IMR-90 (cell line): ENCODE data around the gene ABT1. TPM values are rescaled to one million over a fixed set of nuclear protein-coding genes. Genes with fewer than 3 reads are reported as not detected.

Experiments
- ATAC-seq: fragments of 200-7000 bp; cut with Tn5 transposase; 2 replicates; pipeline ENCODE4 v1.9.1; 2020; ENCODE audit warnings: low read depth, mild to moderate bottlenecking, moderate library complexity
- BruUV-seq: library from RNA; stranded (reverse); fragments of 400-500 nt; replicated peaks from 2 replicates; lab custom pipeline; 2021; lab: Mats Ljungman, UMichigan
- CTCF ChIA-PET: fragments of 300-600 bp; formaldehyde crosslinking; extraction: SDS; loops from one replicate; lab custom pipeline; 2021; ENCODE audit warnings: antibody characterized with exemption; lab: Yijun Ruan, JAX
- POLR2A ChIA-PET: fragments of 300-600 bp; sonication (Branson Sonifier 250); formaldehyde crosslinking; loops from one replicate; lab custom pipeline; 2022; ENCODE audit warnings: antibody characterized with exemption; ENCODE audit not compliant: unreplicated experiment; lab: Charles Lee
- DNase-seq: peaks from one replicate; pipeline ENCODE4 v3.0.0; 2013
- H2AFZ ChIP-seq: replicated peaks from 2 replicates; pipeline ENCODE3; 2013; ENCODE audit warnings: low read length, mild to moderate bottlenecking; ENCODE audit not compliant: poor library complexity
- H2AK5ac ChIP-seq: 2 replicates; pipeline ENCODE4 v1.6.1; 2013; ENCODE audit warnings: low read depth, low read length, inconsistent platforms
- H2AK9ac ChIP-seq: replicated peaks from 2 replicates; pipeline ENCODE3; 2013; ENCODE audit warnings: mild to moderate bottlenecking, low read depth, low read length, moderate library complexity; ENCODE audit not compliant: poor library complexity
- H2BK120ac ChIP-seq: 2 replicates; pipeline ENCODE4 v1.6.1; 2013; ENCODE audit warnings: low read depth, low read length, inconsistent platforms
- H2BK15ac ChIP-seq: 3 replicates; pipeline ENCODE4 v1.6.1; 2013; ENCODE audit warnings: low read depth, low read length, inconsistent platforms
- H2BK20ac ChIP-seq: 2 replicates; pipeline ENCODE4 v1.6.1; 2013; ENCODE audit warnings: low read depth, mild to moderate bottlenecking, inconsistent platforms, low read length, moderate library complexity
- H2BK5ac ChIP-seq: 2 replicates; pipeline ENCODE4 v1.6.1; 2013; ENCODE audit warnings: mild to moderate bottlenecking, low read depth, low read length, inconsistent platforms; ENCODE audit not compliant: poor library complexity, severe bottlenecking
- H3K14ac ChIP-seq: replicated peaks from 2 replicates; pipeline ENCODE4 v1.6.1; 2013; ENCODE audit warnings: low read depth, low read length, inconsistent platforms
- H3K18ac ChIP-seq: 2 replicates; pipeline ENCODE4 v1.6.1; 2013; ENCODE audit warnings: low read depth, low read length, control low read depth
- H3K23ac ChIP-seq: 2 replicates; pipeline ENCODE4 v1.6.1; 2013; ENCODE audit warnings: low read depth, low read length, inconsistent platforms
- H3K27ac ChIP-seq: 2 replicates; pipeline ENCODE4 v1.5.1; 2013; ENCODE audit warnings: mild to moderate bottlenecking, control low read depth, low read length; ENCODE audit not compliant: insufficient read depth
- H3K27me3 ChIP-seq: 2 replicates; pipeline ENCODE4 v1.6.1; 2013; ENCODE audit warnings: low read length; ENCODE audit not compliant: control insufficient read depth, insufficient read depth
- H3K36me3 ChIP-seq: 2 replicates; pipeline ENCODE4 v1.6.1; 2013; ENCODE audit warnings: low read length, mixed read lengths; ENCODE audit not compliant: control insufficient read depth, insufficient read depth
- H3K4ac ChIP-seq: 2 replicates; pipeline ENCODE4 v1.6.1; 2013; ENCODE audit warnings: low read depth, low read length, inconsistent platforms
- H3K4me1 ChIP-seq: 2 replicates; pipeline ENCODE4 v1.6.1; 2013; ENCODE audit warnings: low read length, mixed read lengths; ENCODE audit not compliant: control insufficient read depth, insufficient read depth
- H3K4me2 ChIP-seq: 2 replicates; pipeline ENCODE4 v1.6.1; 2013; ENCODE audit warnings: low read depth, mild to moderate bottlenecking, control low read depth, low read length, moderate library complexity
- H3K4me3 ChIP-seq: 2 replicates; pipeline ENCODE4 v1.5.1; 2013; ENCODE audit warnings: low read depth, mild to moderate bottlenecking, control low read depth, low read length, moderate library complexity; ENCODE audit not compliant: insufficient read depth
- H3K56ac ChIP-seq: 2 replicates; pipeline ENCODE4 v1.6.1; 2013; ENCODE audit warnings: low read length, inconsistent platforms; ENCODE audit not compliant: insufficient read depth; ENCODE audit errors: extremely low read depth
- H3K79me1 ChIP-seq, 2 experiments: 2 replicates each; pipeline ENCODE4 v1.6.1; 2013; ENCODE audit warnings: low read length in 2 of 2, inconsistent platforms in 1 of 2, low read depth in 1 of 2
- H3K9ac ChIP-seq: 2 replicates; pipeline ENCODE4 v1.6.1; 2013; ENCODE audit warnings: low read depth, low read length, control low read depth
- H3K9me1 ChIP-seq: 2 replicates; pipeline ENCODE4 v1.6.1; 2013; ENCODE audit warnings: low read length, inconsistent platforms; ENCODE audit not compliant: insufficient read depth
- H3K9me3 ChIP-seq: 2 replicates; pipeline ENCODE4 v1.6.1; 2013; ENCODE audit warnings: low read length; ENCODE audit not compliant: control insufficient read depth, insufficient read depth
- H4K20me1 ChIP-seq: 2 replicates; pipeline ENCODE4 v1.6.1; 2013; ENCODE audit warnings: low read length, inconsistent platforms; ENCODE audit not compliant: insufficient read depth
- H4K5ac ChIP-seq: 2 replicates; pipeline ENCODE4 v1.6.1; 2013; ENCODE audit warnings: mild to moderate bottlenecking, low read depth, low read length, control low read depth
- H4K8ac ChIP-seq, 2 experiments: 2 replicates each; pipeline ENCODE4 v1.6.1; 2013; ENCODE audit warnings: low read depth in 2 of 2, low read length in 2 of 2, control low read depth in 1 of 2, inconsistent platforms in 1 of 2
- H4K91ac ChIP-seq: 2 replicates; pipeline ENCODE4 v1.6.1; 2013; ENCODE audit warnings: low read depth, low read length, inconsistent platforms; ENCODE audit not compliant: insufficient read depth
- BHLHE40 ChIP-seq: fragments of 150-350 bp; IDR thresholded peaks from 2 replicates; pipeline ENCODE4 v1.6.1; 2016; ENCODE audit warnings: mild to moderate bottlenecking, low read depth, low read length
- CHD1 ChIP-seq: IDR thresholded peaks from 2 replicates; pipeline ENCODE4 v1.6.1; 2012; ENCODE audit warnings: low read depth, low read length, improper control_type of control experiment
- WGBS, 2 experiments: methylation state at CpG; one replicate each; pipeline versions ENCODE4 v1.1.5 to v1.1.7; 2013; ENCODE audit warnings: missing lambda C conversion rate in 2 of 2; ENCODE audit not compliant: insufficient read length in 1 of 2; ENCODE audit errors: extremely low coverage in 2 of 2; 5-methylcytosine and 5-hydroxymethylcytosine counted together
- dilution Hi-C: fragments of 300-500 bp; cut with HindIII; formaldehyde crosslinking; loops from one replicate; pipeline ENCODE4 v1.14.3; 2018; ENCODE audit warnings: low sequenced_read_pairs; ENCODE audit not compliant: unreplicated experiment
- in situ Hi-C: fragments of 300-500 bp; cut with MboI; formaldehyde crosslinking; loops from 3 replicates; pipeline ENCODE4 v1.14.3; 2019; ENCODE audit warnings: low sequenced_read_pairs, inconsistent platforms, mixed read lengths
- intact Hi-C: fragments of 100-400 bp; cut with micrococcal nuclease; formaldehyde crosslinking; loops from 2 replicates; pipeline ENCODE4 v1.10.0; 2022
- polyA plus RNA-seq, 3 experiments: library from polyadenylated mRNA; depleted of rRNA; stranded (reverse); fragments of >200 nt; gene quantifications; 2 replicates each; pipeline ENCODE4 v1.2.3, GENCODE V29; 2012; ENCODE audit warnings: low replicate concordance in 1 of 3
- total RNA-seq: library from RNA; depleted of rRNA; stranded (reverse); fragments of >200 nt; gene quantifications from 2 replicates; pipeline ENCODE4 v1.2.3, GENCODE V29; 2012
- TF ChIP-seq, protein P1 (sequence below): conservative IDR thresholded peaks from 2 replicates; pipeline ENCODE4 v1.5.1; 2012; ENCODE audit warnings: mild to moderate bottlenecking, low read depth, low read length, improper control_type of control experiment

The ABT1 gene
- total and polyA plus RNA-seq, 2 of the 4 experiments (the other 2 are of a cell fraction) = 15.2 to 15.4 TPM

DNA sequence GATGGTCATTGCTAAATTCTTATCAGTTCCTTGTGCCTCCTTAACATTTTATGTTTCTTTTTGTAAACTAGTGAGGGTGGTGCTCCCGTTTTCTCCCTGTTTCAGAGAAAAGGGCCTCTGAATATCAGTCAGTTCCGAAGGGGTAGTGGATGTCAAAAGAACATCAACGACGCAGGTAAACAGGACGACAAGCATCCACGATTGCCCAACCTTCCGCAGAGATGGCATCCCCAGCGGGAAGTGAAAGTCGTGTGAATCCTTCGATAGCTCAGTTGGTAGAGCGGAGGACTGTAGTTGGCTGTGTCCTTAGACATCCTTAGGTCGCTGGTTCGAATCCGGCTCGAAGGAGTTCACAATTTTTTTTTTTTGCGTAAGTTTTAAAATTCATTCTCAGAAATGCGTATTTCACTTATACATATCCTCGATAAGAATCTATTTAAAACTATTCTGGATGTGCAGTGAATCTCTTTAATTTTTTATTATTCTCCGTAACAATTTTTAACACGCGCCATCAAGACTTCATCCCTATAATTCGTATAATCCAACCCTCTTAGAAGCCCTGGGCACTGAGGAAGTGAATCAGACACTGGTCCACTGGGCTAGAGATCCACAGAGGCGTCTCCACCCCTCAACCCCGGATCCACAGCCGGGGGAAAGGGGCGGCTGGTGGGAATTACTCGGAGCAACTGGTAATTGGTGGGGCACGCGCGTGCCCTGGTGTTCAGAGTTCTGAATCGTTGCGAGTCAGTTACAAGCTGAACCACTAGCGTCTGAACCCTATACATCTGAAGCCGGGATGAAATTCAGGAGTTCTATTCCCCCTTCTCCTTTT is 27.9 kb upstream of the ABT1 start (continued):
- no peak for TF ChIP-seq BHLHE40

DNA sequence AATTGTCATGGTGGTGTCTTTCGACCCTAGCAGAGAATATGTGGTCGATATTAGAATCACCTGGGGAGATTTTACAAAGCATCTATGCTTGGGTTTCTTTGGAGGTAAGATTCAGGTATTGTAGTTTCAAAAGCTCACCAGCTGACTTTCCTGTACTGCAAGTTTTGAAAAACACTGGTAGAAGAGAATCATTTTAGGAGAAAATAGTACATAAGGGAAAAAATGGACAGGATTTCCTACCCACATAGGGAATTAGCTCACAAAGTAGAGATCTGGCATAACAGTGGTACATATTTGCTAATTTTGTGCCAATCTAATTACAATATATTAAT is 27.4 kb upstream of the ABT1 start:
- H2BK120ac ChIP-seq = no peak overlapping the region
- H3K27ac ChIP-seq = no peak overlapping the region
- no peak overlapping the region for H2AK9ac ChIP-seq
- H3K4me2 ChIP-seq = peak overlapping the region; percentile 49; the same call in 1 of the 2 replicates
- no peaks in the 10 kb centered on the region for H3K36me3 ChIP-seq
- TF ChIP-seq, protein P1, sequence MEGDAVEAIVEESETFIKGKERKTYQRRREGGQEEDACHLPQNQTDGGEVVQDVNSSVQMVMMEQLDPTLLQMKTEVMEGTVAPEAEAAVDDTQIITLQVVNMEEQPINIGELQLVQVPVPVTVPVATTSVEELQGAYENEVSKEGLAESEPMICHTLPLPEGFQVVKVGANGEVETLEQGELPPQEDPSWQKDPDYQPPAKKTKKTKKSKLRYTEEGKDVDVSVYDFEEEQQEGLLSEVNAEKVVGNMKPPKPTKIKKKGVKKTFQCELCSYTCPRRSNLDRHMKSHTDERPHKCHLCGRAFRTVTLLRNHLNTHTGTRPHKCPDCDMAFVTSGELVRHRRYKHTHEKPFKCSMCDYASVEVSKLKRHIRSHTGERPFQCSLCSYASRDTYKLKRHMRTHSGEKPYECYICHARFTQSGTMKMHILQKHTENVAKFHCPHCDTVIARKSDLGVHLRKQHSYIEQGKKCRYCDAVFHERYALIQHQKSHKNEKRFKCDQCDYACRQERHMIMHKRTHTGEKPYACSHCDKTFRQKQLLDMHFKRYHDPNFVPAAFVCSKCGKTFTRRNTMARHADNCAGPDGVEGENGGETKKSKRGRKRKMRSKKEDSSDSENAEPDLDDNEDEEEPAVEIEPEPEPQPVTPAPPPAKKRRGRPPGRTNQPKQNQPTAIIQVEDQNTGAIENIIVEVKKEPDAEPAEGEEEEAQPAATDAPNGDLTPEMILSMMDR = no peak
- TF ChIP-seq CHD1 = no peak
- H3K23ac ChIP-seq = no peak overlapping the region
- H2AK5ac ChIP-seq = no peak overlapping the region
- H4K5ac ChIP-seq = no peak overlapping the region
- H4K8ac ChIP-seq = no peak overlapping the region
- POLR2A ChIA-PET = no interaction called here
- CTCF ChIA-PET = interaction anchor here (0.6 to 2.6 kb wide), 3 partner anchors 26 to 231 kb away, joined by 3 to 9 read pairs (median 6); no protein-coding TSS in a partner anchor
- H4K91ac ChIP-seq = no peak overlapping the region
- no peak for ATAC-seq
- H2BK20ac ChIP-seq = no peak overlapping the region
- H4K20me1 ChIP-seq = no peaks in the 10 kb centered on the region; the same call in 1 of the 2 replicates
- H3K18ac ChIP-seq = no peak overlapping the region
- no peaks in the 10 kb centered on the region for H3K4me1 ChIP-seq
- peak overlapping the region; percentile 65 for H3K4me3 ChIP-seq
- no peak overlapping the region for H3K56ac ChIP-seq
- no CpG with 5 or more reads among the region's 2 CpGs for WGBS, 2 experiments
- no TSS peak for BruUV-seq
- in situ Hi-C loops = no loop called here
- no peak overlapping the region for H3K9ac ChIP-seq
- H3K79me1 ChIP-seq = no peaks in the 10 kb centered on the region
- H3K9me1 ChIP-seq = no peaks in the 10 kb centered on the region
- H3K14ac ChIP-seq = no peak overlapping the region
- no peak overlapping the region for H2BK5ac ChIP-seq
- H2BK15ac ChIP-seq = no peak overlapping the region
- intact Hi-C loops = loop anchor here (1.0 kb wide), 1 partner anchor 228 kb away; no protein-coding TSS in a partner anchor
- dilution Hi-C loops = no loop called here
- no peak overlapping the region for H3K4ac ChIP-seq
- H3K9me3 ChIP-seq = no peaks in the 10 kb centered on the region
- H3K27me3 ChIP-seq = no peaks in the 10 kb centered on the region
- no peak for DNase-seq
- no peak overlapping the region for H2AFZ ChIP-seq
